Liver (tissue), 3 donors: ENCODE results near the gene SCGN.

ENCODE experiments used
- ATF3 ChIP-seq: IDR thresholded peaks from 2 replicates; pipeline ENCODE4 v1.6.1; 2016; ENCODE audit warnings: antibody characterized with exemption
- CTCF ChIP-seq: fragments of 150-350 bp; IDR thresholded peaks from 2 replicates; pipeline ENCODE4 v1.5.1; 2017; ENCODE audit warnings: improper control_type of control experiment, low read depth, low read length; ENCODE audit not compliant: missing input control
- EGR1 ChIP-seq, 2 donors: IDR thresholded peaks; 2 replicates each; pipeline ENCODE4 v1.6.1; 2016 to 2018; ENCODE audit warnings: antibody characterized with exemption in 2 of 2, low read depth in 2 of 2
- JUND ChIP-seq, 2 donors: IDR thresholded peaks; 2 replicates each; pipeline ENCODE4 v1.6.1; 2016; ENCODE audit warnings: antibody characterized with exemption in 2 of 2
- RAD21 ChIP-seq, 2 donors: IDR thresholded peaks; 2 replicates each; pipeline ENCODE4 v1.6.1; 2016; ENCODE audit warnings: antibody characterized with exemption in 2 of 2, mild to moderate bottlenecking in 2 of 2
- REST ChIP-seq: IDR thresholded peaks from 2 replicates; pipeline ENCODE4 v1.6.1; 2016; ENCODE audit warnings: antibody characterized with exemption, mild to moderate bottlenecking
- SP1 ChIP-seq: IDR thresholded peaks from 2 replicates; pipeline ENCODE4 v1.6.1; 2018; ENCODE audit warnings: antibody characterized with exemption, mild to moderate bottlenecking
- TAF1 ChIP-seq: conservative IDR thresholded peaks from 2 replicates; pipeline ENCODE4 v1.6.1; 2016; ENCODE audit warnings: antibody characterized with exemption, mild to moderate bottlenecking
- YY1 ChIP-seq: IDR thresholded peaks from 2 replicates; pipeline ENCODE4 v1.6.1; 2016; ENCODE audit warnings: antibody characterized with exemption, mild to moderate bottlenecking
- TF ChIP-seq, protein P1 (sequence below): IDR thresholded peaks from 2 replicates; pipeline ENCODE4 v1.6.1; 2016; ENCODE audit warnings: antibody characterized with exemption
- TF ChIP-seq, protein P2 (sequence below): IDR thresholded peaks from 2 replicates; pipeline ENCODE4 v1.6.1; 2016; ENCODE audit warnings: antibody characterized with exemption
- donor health status: healthy.
- donor health status: healthy.

GRCh38 chr6:25630508-25631278 is 21.3 kb upstream of the SCGN start:
- no peak for TF ChIP-seq RAD21 (IDR thresholded peaks at IDR 0.05)
- TF ChIP-seq TAF1, result no peak
- TF ChIP-seq YY1, result no peak
- TF ChIP-seq CTCF, result no peak
- TF ChIP-seq, protein P1, sequence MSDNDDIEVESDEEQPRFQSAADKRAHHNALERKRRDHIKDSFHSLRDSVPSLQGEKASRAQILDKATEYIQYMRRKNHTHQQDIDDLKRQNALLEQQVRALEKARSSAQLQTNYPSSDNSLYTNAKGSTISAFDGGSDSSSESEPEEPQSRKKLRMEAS, result no peak
- TF ChIP-seq EGR1 (IDR thresholded peaks at IDR 0.05; ENCODE audit: low read depth in 2 of 2), result no peak
- no peak for TF ChIP-seq REST
- TF ChIP-seq, protein P2, sequence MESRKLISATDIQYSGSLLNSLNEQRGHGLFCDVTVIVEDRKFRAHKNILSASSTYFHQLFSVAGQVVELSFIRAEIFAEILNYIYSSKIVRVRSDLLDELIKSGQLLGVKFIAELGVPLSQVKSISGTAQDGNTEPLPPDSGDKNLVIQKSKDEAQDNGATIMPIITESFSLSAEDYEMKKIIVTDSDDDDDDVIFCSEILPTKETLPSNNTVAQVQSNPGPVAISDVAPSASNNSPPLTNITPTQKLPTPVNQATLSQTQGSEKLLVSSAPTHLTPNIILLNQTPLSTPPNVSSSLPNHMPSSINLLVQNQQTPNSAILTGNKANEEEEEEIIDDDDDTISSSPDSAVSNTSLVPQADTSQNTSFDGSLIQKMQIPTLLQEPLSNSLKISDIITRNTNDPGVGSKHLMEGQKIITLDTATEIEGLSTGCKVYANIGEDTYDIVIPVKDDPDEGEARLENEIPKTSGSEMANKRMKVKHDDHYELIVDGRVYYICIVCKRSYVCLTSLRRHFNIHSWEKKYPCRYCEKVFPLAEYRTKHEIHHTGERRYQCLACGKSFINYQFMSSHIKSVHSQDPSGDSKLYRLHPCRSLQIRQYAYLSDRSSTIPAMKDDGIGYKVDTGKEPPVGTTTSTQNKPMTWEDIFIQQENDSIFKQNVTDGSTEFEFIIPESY, result no peak
- TF ChIP-seq SP1, result no peak
- no peak for TF ChIP-seq JUND (IDR thresholded peaks at IDR 0.05)
- no peak for TF ChIP-seq ATF3
